DOHH2 (cell line): Measurements from ENCODE around the gene HOXA6.

Source experiments
- H3F3A ChIP-seq: fragments of 200-600 bp; sonication (generic), shearing (Covaris generic); 2 replicates; pipeline ENCODE4 v1.6.0; 2016; ENCODE audit warnings: antibody characterized with exemption, mild to moderate bottlenecking; ENCODE audit not compliant: control insufficient read depth, insufficient read depth
- H3K27ac ChIP-seq: fragments of 200-600 bp; sonication (generic); 2 replicates; pipeline ENCODE4 v1.5.1; 2014; ENCODE audit warnings: low read depth, mild to moderate bottlenecking, low read length, moderate library complexity
- H3K27me3 ChIP-seq: fragments of 200-600 bp; sonication (generic); 2 replicates; pipeline ENCODE4 v1.6.1; 2014; ENCODE audit warnings: mild to moderate bottlenecking, low read length, mixed read lengths; ENCODE audit not compliant: control insufficient read depth
- H3K36me3 ChIP-seq: fragments of 200-600 bp; sonication (generic); 2 replicates; pipeline ENCODE4 v1.6.1; 2014; ENCODE audit warnings: mild to moderate bottlenecking, low read length, moderate library complexity, mixed read lengths; ENCODE audit not compliant: control insufficient read depth
- H3K4me1 ChIP-seq: fragments of 200-600 bp; sonication (generic); 2 replicates; pipeline ENCODE4 v1.6.1; 2014; ENCODE audit warnings: mild to moderate bottlenecking, low read length, mixed read lengths; ENCODE audit not compliant: control insufficient read depth
- H3K4me2 ChIP-seq: fragments of 200-600 bp; sonication (generic); 2 replicates; pipeline ENCODE4 v1.6.0; 2014; ENCODE audit warnings: mild to moderate bottlenecking, low read length, moderate library complexity
- H3K4me3 ChIP-seq: fragments of 200-600 bp; sonication (generic); 2 replicates; pipeline ENCODE4 v1.5.1; 2014; ENCODE audit warnings: mild to moderate bottlenecking, low read length, mixed read lengths
- H3K79me2 ChIP-seq: fragments of 200-600 bp; sonication (generic); 2 replicates; pipeline ENCODE4 v1.6.1; 2014; ENCODE audit warnings: mild to moderate bottlenecking, low read length, mixed read lengths; ENCODE audit not compliant: control insufficient read depth
- H3K9me2 ChIP-seq: fragments of 200-600 bp; sonication (generic); replicated peaks from 2 replicates; pipeline ENCODE4 v1.6.1; 2014; ENCODE audit warnings: mild to moderate bottlenecking, low read length, mixed read lengths; ENCODE audit not compliant: control insufficient read depth
- H3K9me3 ChIP-seq: fragments of 200-600 bp; sonication (generic); 2 replicates; pipeline ENCODE4 v1.6.1; 2014; ENCODE audit warnings: antibody characterized with exemption, low read length, mixed read lengths; ENCODE audit not compliant: control insufficient read depth, insufficient read depth
- H4K20me1 ChIP-seq: fragments of 200-600 bp; sonication (generic); 2 replicates; pipeline ENCODE4 v1.6.0; 2014; ENCODE audit warnings: low read depth, mild to moderate bottlenecking, antibody characterized with exemption, low read length, moderate library complexity; ENCODE audit not compliant: control insufficient read depth, insufficient read depth
- CTCF ChIP-seq: fragments of 200-600 bp; sonication (generic); IDR thresholded peaks from one replicate; pipeline ENCODE4 v1.5.1; 2014; ENCODE audit warnings: antibody characterized with exemption, mild to moderate bottlenecking, low read depth, low read length; ENCODE audit not compliant: poor library complexity, severe bottlenecking
- EZH2phosphoT487 ChIP-seq: fragments of 200-600 bp; sonication (generic); IDR thresholded peaks from 2 replicates; pipeline ENCODE4 v1.6.1; 2017; ENCODE audit warnings: borderline replicate concordance, mild to moderate bottlenecking, antibody characterized with exemption, low read length, moderate library complexity, mixed read lengths

Gene HOXA6

DNA sequence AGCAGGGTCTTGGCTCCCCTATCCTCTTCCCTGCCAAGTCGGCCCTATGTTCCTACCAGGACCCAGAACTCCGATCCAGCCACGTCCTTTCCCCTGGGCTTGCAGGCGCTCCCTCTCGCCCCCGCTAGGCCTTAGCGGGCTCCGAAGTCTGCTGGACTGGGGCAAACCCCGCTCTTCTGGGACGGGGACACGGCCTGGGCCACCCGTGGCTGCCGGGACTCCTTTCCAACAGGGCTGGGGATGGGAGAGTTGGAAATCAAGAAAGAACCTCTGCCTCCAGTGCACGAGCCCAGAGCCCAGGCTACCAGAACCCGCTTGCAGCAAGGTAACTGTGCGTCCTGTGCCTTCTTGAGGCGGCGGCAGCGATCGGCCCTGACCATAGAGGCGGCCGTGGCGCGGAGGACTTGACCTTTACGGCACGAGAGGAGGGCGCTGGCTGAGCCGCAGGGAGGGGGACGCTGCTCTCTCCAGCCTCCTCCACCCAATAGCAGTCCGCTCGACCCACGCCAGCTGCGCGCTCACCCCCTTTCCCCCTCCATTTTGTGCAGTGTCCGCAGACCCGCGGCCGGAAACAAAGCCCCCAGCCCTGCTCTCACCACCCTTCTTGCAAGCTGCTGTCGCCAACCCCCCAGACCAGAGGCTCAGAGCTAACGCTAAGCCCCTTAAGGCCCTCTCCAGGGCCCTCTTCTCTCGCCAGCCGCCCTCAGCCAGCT lies 44.4 kb upstream of the HOXA6 start:
- H3F3A ChIP-seq = peaks cover 4% of the 10 kb centered on the region; the same call in 1 of the 2 replicates
- peaks cover 19% of the 10 kb centered on the region for H3K4me1 ChIP-seq
- no peak overlapping the region for H3K4me3 ChIP-seq
- no peaks in the 10 kb centered on the region for H3K9me2 ChIP-seq
- 0 out of 2 replicates have a peak, but pooled peaks cover 8% of the 10 kb centered on the region for H4K20me1 ChIP-seq
- H3K4me2 ChIP-seq = 0 out of 2 replicates have a peak overlapping the region, but pooled peaks have one; percentile 38
- H3K79me2 ChIP-seq = no peaks in the 10 kb centered on the region
- H3K36me3 ChIP-seq = no peaks in the 10 kb centered on the region
- TF ChIP-seq CTCF = no peak
- peak; percentile 84 for TF ChIP-seq EZH2phosphoT487
- H3K27me3 ChIP-seq = peaks cover 94% of the 10 kb centered on the region
- H3K9me3 ChIP-seq = no peaks in the 10 kb centered on the region
- H3K27ac ChIP-seq = no peak overlapping the region

DNA sequence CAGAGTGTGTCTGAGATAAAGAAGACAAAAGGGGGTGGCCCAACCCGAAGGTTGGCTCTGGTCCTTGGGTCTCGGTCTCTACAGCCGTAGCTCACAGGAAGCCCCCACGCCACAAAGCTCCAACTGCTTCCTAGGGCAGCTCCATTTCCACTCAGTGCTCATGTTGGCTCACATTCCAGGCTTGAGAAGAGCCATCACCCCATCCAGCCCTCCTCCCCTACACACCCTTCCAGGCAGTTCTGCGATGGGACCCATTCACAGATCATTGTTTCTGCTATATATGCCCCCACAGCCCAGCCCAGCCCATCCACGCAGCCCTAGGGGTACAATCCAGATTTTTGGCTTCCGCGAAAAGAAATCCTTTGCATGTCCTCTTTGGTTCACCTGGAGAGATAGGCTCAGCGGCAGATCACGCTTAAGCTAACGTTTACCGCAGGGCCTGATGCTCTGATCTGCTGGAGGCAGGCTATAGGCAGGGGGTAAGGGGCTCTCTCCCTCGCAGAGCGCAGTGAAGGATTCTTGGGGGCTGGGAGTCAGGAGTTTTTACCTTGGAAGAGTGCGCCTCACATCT lies 43.7 kb upstream of the HOXA6 start:
- H3K27ac ChIP-seq = no peak overlapping the region
- H3K4me2 ChIP-seq = no peak overlapping the region
- peaks cover 94% of the 10 kb centered on the region for H3K27me3 ChIP-seq
- H4K20me1 ChIP-seq = 0 out of 2 replicates have a peak, but pooled peaks cover 8% of the 10 kb centered on the region
- no peaks in the 10 kb centered on the region for H3K79me2 ChIP-seq
- no peaks in the 10 kb centered on the region for H3K9me2 ChIP-seq
- peaks cover 16% of the 10 kb centered on the region for H3K4me1 ChIP-seq
- no peak overlapping the region for H3K4me3 ChIP-seq
- H3K36me3 ChIP-seq = no peaks in the 10 kb centered on the region
- no peak for TF ChIP-seq EZH2phosphoT487
- TF ChIP-seq CTCF = no peak
- no peaks in the 10 kb centered on the region for H3K9me3 ChIP-seq
- H3F3A ChIP-seq = peaks cover 2% of the 10 kb centered on the region; the same call in 1 of the 2 replicates

DNA sequence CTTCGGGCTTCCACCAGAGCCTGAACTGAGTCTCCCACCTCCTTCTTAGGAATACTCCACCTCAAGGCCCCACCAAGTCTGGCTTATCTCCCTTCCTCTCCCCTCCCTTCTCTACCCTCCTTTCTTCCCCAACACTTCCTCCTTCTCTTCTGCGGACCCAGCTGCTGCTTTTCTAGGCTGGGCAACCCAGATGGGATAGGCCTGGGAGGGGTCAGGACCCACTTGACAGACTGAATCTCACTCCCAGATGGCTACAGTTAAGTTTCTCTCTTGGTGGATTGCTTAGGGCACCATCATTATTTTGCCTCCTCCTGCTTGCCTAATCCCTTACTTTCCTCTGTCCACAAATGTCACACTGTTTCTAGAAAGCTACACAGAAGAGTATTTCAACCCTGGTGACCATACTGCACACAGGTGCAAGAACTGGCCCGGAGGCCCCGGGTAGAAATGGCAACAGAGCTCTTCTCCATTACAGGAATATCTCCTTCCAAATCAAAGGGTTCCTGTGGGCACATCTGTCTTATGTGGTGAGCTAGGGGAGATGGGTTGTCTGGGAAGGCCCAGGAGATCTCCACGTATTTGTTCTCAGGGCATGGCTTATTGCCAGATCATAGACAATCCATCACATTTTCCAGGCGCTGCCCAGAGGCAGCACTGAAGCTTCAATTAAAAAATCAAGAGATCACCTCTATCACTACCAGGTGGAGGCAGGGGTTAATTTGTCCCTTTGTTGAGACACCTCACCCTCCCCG lies 42.6 kb upstream of the HOXA6 start:
- Histone ChIP-seq H3K36me3 (no peaks in the 10 kb centered on the region), H3K9me2 (no peaks in the 10 kb centered on the region), H3F3A (peaks cover 2% of the 10 kb centered on the region; the same call in 1 of the 2 replicates), H3K4me1 (peaks cover 16% of the 10 kb centered on the region), H3K9me3 (no peaks in the 10 kb centered on the region), H3K4me3 (no peak overlapping the region), H3K27me3 (peaks cover 99% of the 10 kb centered on the region), H3K4me2 (no peak overlapping the region), H3K27ac (no peak overlapping the region), H4K20me1 (0 out of 2 replicates have a peak, but pooled peaks cover 8% of the 10 kb centered on the region), H3K79me2 (no peaks in the 10 kb centered on the region)
- peak; percentile 79; the same call in 1 of the 2 replicates for TF ChIP-seq EZH2phosphoT487
- no peak for TF ChIP-seq CTCF
